GM23338 (cell line): ENCODE data around the gene POU2AF2. TPM values are rescaled to one million over a fixed set of nuclear protein-coding genes. Genes with fewer than 3 reads are reported as not detected.

Source experiments
- ATAC-seq: fragments of 200-7000 bp; cut with Tn5 transposase; 3 replicates; pipeline ENCODE4 v1.9.1; 2020
- DNase-seq: peaks from one replicate; pipeline ENCODE4 v3.0.0-alpha.2; 2015; ENCODE audit warnings: low spot score
- H2AFZ ChIP-seq: fragments of 200-600 bp; sonication (generic); 2 replicates; pipeline ENCODE4 v1.8.0; 2016; ENCODE audit warnings: antibody characterized with exemption, mild to moderate bottlenecking, moderate library complexity
- H3F3A ChIP-seq: fragments of 200-600 bp; sonication (generic); replicated peaks from 2 replicates; pipeline ENCODE4 v1.8.0; 2017; ENCODE audit warnings: antibody characterized with exemption, mixed run types, low read depth
- H3K27ac ChIP-seq: fragments of 200-600 bp; sonication (generic); 2 replicates; pipeline ENCODE4 v1.6.1; 2016; ENCODE audit warnings: low read depth
- H3K27me3 ChIP-seq: fragments of 200-600 bp; sonication (generic); 2 replicates; pipeline ENCODE4 v1.8.0; 2016; ENCODE audit warnings: mild to moderate bottlenecking, mixed run types, moderate library complexity; ENCODE audit not compliant: insufficient read depth
- H3K36me3 ChIP-seq: fragments of 200-600 bp; sonication (generic); 2 replicates; pipeline ENCODE4 v1.8.0; 2016; ENCODE audit warnings: mild to moderate bottlenecking; ENCODE audit not compliant: insufficient read depth
- H3K4me1 ChIP-seq: fragments of 200-600 bp; sonication (generic); 2 replicates; pipeline ENCODE4 v1.8.0; 2016; ENCODE audit warnings: mild to moderate bottlenecking, moderate library complexity; ENCODE audit not compliant: insufficient read depth
- H3K4me2 ChIP-seq: fragments of 200-600 bp; sonication (generic); 2 replicates; pipeline ENCODE4 v1.7.1; 2017; ENCODE audit warnings: mixed run types
- H3K4me3 ChIP-seq: fragments of 200-600 bp; sonication (generic); 2 replicates; pipeline ENCODE4 v1.6.1; 2016; ENCODE audit warnings: mixed run types
- H3K79me2 ChIP-seq: fragments of 200-600 bp; sonication (generic); replicated peaks from 2 replicates; pipeline ENCODE4 v1.8.0; 2017; ENCODE audit warnings: mild to moderate bottlenecking; ENCODE audit not compliant: insufficient read depth
- H3K9me2 ChIP-seq: fragments of 200-600 bp; sonication (generic); 2 replicates; pipeline ENCODE4 v1.8.0; 2017; ENCODE audit not compliant: insufficient read depth
- H4K20me1 ChIP-seq: fragments of 200-600 bp; sonication (generic); replicated peaks from 2 replicates; pipeline ENCODE4 v1.8.0; 2017; ENCODE audit warnings: mild to moderate bottlenecking; ENCODE audit not compliant: insufficient read depth
- H3K27ac Mint-ChIP-seq: 2 replicates; pipeline ENCODE4 v1.8.0; 2020; ENCODE audit warnings: inconsistent platforms, mild to moderate bottlenecking, moderate library complexity, mixed read lengths
- H3K27me3 Mint-ChIP-seq: 3 replicates; pipeline ENCODE4 v1.8.0; 2022; ENCODE audit warnings: low read depth, mild to moderate bottlenecking, moderate library complexity, mixed read lengths, inconsistent platforms; ENCODE audit not compliant: insufficient read depth, poor library complexity
- H3K36me3 Mint-ChIP-seq: 3 replicates; pipeline ENCODE4 v1.8.0; 2021; ENCODE audit warnings: low read depth, mild to moderate bottlenecking, inconsistent platforms, moderate library complexity, mixed read lengths
- H3K4me1 Mint-ChIP-seq: 3 replicates; pipeline ENCODE4 v1.8.0; 2020; ENCODE audit warnings: mild to moderate bottlenecking, inconsistent platforms, mixed read lengths
- H3K4me3 Mint-ChIP-seq: 3 replicates; pipeline ENCODE4 v1.8.0; 2021; ENCODE audit warnings: moderate library complexity, mild to moderate bottlenecking, inconsistent platforms, mixed read lengths
- H3K9me3 Mint-ChIP-seq: 3 replicates; pipeline ENCODE4 v1.8.0; 2020; ENCODE audit warnings: moderate library complexity, mild to moderate bottlenecking, inconsistent platforms, mixed read lengths
- CTCF ChIP-seq, 2 experiments: fragments of 200-600 bp in 1 of 2; sonication (generic) in 1 of 2; conservative IDR thresholded peaks; 2 replicates each; pipeline versions ENCODE4 v1.5.1 to v1.6.1; 2016 to 2017; ENCODE audit warnings: antibody characterized with exemption in 2 of 2, low read depth in 2 of 2, mild to moderate bottlenecking in 2 of 2, moderate library complexity in 1 of 2
- ETS1 ChIP-seq: IDR thresholded peaks from 2 replicates; pipeline ENCODE4 v1.6.1; 2016; ENCODE audit warnings: antibody characterized with exemption
- EZH2phosphoT487 ChIP-seq: fragments of 200-600 bp; sonication (generic); IDR thresholded peaks from one replicate; pipeline ENCODE4 v1.8.1; 2018; ENCODE audit warnings: antibody characterized with exemption; ENCODE audit not compliant: unreplicated experiment
- NANOG ChIP-seq: IDR thresholded peaks from 2 replicates; pipeline ENCODE4 v1.6.1; 2016; ENCODE audit warnings: antibody characterized with exemption, borderline replicate concordance
- POLR2AphosphoS5 ChIP-seq: IDR thresholded peaks from 2 replicates; pipeline ENCODE4 v1.6.1; 2016; ENCODE audit warnings: antibody characterized with exemption, low read depth
- REST ChIP-seq: IDR thresholded peaks from one replicate; pipeline ENCODE4 v1.6.1; 2018; ENCODE audit warnings: antibody characterized with exemption; ENCODE audit not compliant: unreplicated experiment
- ZNF114 ChIP-seq: fragments of 250-450 bp; sonication (Bioruptor Pico); IDR thresholded peaks from 2 replicates; pipeline ENCODE4 v1.5.0; 2020; ENCODE audit warnings: mild to moderate bottlenecking, moderate library complexity
- ZNF462 ChIP-seq: fragments of 250-450 bp; sonication (Bioruptor Pico); IDR thresholded peaks from 2 replicates; pipeline ENCODE4 v1.5.0; 2020; ENCODE audit warnings: mild to moderate bottlenecking, moderate library complexity
- polyA plus RNA-seq: library from polyadenylated mRNA; unstranded; fragments of >200 nt; fragmentation: Nextera tagmentation; extraction: Ambion mirVana; gene quantifications from 2 replicates; pipeline ENCODE4 v1.2.1, GENCODE V29; 2016
- total RNA-seq: library from RNA; depleted of rRNA; stranded (reverse); fragments of >200 nt; shearing (Covaris generic); gene quantifications from 2 replicates; pipeline ENCODE4 v1.2.3, GENCODE V29; 2014

Gene POU2AF2
- total and polyA plus RNA-seq, 2 experiments from 2014 or later: not detected

GRCh38 chr11:111200010-111200534 is 45.5 kb upstream of the POU2AF2 start:
- Histone ChIP-seq H3K36me3 (no peaks in the 10 kb centered on the region; the same call in 1 of the 2 replicates), H3K4me2 (no peak overlapping the region), H3K9me2 (peaks cover 3% of the 10 kb centered on the region; the same call in 1 of the 2 replicates), H3K4me1 (no peaks in the 10 kb centered on the region), H3F3A (no peaks in the 10 kb centered on the region), H3K27me3 (no peaks in the 10 kb centered on the region), H2AFZ (no peak overlapping the region), H3K79me2 (no peaks in the 10 kb centered on the region), H4K20me1 (no peaks in the 10 kb centered on the region), H3K4me3 (no peak overlapping the region), H3K27ac (no peak overlapping the region)
- no peaks in the 10 kb centered on the region; the same call in 2 of the 3 replicates for H3K9me3 Mint-ChIP-seq
- TF ChIP-seq CTCF (conservative IDR thresholded peaks at IDR 0.05; ENCODE audit: low read depth in 2 of 2) (no peak), EZH2phosphoT487 (no peak), REST (no peak), POLR2AphosphoS5 (no peak), ZNF462 (CRISPR knock-in tag) (no peak), ETS1 (no peak), ZNF114 (CRISPR knock-in tag) (no peak), NANOG (no peak)
- no peaks in the 10 kb centered on the region for H3K36me3 Mint-ChIP-seq
- ATAC-seq (no peak), DNase-seq (no peak)
- H3K4me3 Mint-ChIP-seq: no peak overlapping the region
- H3K4me1 Mint-ChIP-seq: no peaks in the 10 kb centered on the region
- no peak overlapping the region for H3K27ac Mint-ChIP-seq
- H3K27me3 Mint-ChIP-seq: peaks cover 2% of the 10 kb centered on the region
